ENCODE measurements around the gene TNPO3. TPM values are rescaled to one million over a fixed set of nuclear protein-coding genes. Genes with fewer than 3 reads are reported as not detected.
"Not testable (repeated sequence)": the region's sequence is repeated elsewhere in the genome, so short reads cannot be mapped to it uniquely, and the experiment has no call there.

Gene TNPO3
- total and polyA plus RNA-seq, 12 donors = 8.0 to 37.7 (median 29.6) TPM

DNA sequence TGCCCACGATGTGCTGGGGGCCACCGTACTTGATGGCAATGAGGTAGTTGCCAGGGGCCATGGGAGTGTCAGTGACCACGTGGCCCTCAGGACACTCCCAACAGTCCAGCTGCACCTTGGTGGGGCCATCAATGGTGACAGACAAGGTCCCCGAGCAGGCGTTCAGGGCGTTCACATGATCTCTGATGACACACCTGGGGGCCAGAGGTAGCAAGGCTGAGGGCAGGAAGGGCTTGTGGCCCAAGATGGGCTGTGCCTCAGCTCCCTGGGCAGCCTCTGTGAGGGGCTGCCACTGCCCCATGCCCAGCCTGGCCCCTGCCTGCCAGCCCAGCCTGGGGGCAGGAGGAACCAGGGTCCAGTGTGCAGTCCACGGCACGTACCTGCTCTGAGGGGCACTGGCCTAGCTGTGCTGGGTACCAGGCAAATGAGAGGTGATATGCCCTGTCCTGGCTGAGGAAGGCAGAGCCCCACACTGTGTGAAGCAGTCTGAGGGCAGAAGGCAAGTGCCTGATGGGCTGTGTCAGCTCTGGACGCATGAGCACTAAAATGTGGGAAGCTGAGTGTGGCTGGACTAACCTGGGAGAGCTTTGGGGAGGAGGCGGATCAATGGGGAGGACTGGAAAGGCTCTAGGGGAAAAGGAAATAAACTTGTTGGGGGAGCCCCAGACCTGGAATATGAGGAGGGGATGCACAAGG is 140.9 kb downstream of the TNPO3 start:
- ATAC-seq (no peak), DNase-seq (no peak)
- TF ChIP-seq, protein P1, sequence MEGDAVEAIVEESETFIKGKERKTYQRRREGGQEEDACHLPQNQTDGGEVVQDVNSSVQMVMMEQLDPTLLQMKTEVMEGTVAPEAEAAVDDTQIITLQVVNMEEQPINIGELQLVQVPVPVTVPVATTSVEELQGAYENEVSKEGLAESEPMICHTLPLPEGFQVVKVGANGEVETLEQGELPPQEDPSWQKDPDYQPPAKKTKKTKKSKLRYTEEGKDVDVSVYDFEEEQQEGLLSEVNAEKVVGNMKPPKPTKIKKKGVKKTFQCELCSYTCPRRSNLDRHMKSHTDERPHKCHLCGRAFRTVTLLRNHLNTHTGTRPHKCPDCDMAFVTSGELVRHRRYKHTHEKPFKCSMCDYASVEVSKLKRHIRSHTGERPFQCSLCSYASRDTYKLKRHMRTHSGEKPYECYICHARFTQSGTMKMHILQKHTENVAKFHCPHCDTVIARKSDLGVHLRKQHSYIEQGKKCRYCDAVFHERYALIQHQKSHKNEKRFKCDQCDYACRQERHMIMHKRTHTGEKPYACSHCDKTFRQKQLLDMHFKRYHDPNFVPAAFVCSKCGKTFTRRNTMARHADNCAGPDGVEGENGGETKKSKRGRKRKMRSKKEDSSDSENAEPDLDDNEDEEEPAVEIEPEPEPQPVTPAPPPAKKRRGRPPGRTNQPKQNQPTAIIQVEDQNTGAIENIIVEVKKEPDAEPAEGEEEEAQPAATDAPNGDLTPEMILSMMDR (IDR thresholded peaks at IDR 0.05) = no peak
- peaks cover 5 to 79% (median 64%) of the 10 kb centered on the region in 7 donors for H3K27me3 ChIP-seq
- H3K9me3 ChIP-seq = no peaks in the 10 kb centered on the region
- intact Hi-C loops (cut with DNase I) = no loop called here
- no peak overlapping the region for H3K4me3 ChIP-seq
- 83 to 91% methylated on average over 10 of the region's 10 CpGs for WGBS, 2 donors
- peaks cover 0 to 35% (median 19%) of the 10 kb centered on the region in 9 donors for H3K4me1 ChIP-seq
- H3K27ac ChIP-seq = no peak overlapping the region
- H3K36me3 ChIP-seq = no peaks in the 10 kb centered on the region

DNA sequence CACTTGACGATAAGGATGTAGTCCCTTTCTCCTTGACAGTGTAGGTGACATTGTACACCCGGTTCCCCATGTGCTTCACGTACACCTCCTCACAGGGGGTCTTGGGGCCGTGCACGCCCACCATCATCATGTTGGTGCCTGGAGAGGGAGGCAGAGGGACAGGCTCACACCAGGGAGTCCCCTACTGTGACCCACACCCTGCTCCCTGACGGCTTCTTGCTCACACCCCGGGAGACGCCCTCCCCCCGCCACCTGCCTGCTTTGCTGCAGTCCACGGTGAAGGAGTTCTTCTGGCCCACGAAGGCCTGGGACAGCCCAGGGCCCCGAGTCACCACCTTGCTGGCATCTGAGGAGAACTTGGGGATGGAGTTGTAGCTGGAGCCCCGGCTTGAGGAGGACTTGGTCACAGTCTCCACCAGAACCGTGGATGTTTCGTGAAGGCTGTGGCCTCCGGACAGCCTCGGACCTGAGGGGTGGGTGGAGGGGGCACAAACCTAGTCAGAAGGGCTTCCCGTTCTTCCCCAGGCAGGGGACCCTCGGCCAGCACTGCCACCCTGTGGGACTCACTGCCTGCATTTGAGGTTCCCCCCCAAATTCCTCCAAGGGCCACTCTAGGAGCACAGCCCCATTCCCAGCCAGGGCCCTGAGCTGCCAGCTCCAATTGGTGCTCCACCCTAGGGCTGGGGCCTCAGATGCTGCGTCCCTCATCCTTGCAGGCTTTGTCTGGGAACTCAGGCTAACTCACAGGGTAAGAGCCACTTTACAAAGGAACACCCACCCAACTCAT is 142.0 kb downstream of the TNPO3 start:
- ATAC-seq = peak in 1 of 8 donors; percentile 45
- H3K27ac ChIP-seq; H3K36me3 ChIP-seq; DNase-seq; intact Hi-C loops (cut with DNase I); H3K9me3 ChIP-seq; H3K4me3 ChIP-seq: not testable (repeated sequence)
- 90 to 96% methylated on average over 6 to 7 of the region's 20 CpGs for WGBS, 2 donors
- Histone ChIP-seq H3K27me3 (peaks cover 5 to 77% (median 72%) of the 10 kb centered on the region in 7 donors), H3K4me1 (peaks cover 0 to 35% (median 19%) of the 10 kb centered on the region in 9 donors)

DNA sequence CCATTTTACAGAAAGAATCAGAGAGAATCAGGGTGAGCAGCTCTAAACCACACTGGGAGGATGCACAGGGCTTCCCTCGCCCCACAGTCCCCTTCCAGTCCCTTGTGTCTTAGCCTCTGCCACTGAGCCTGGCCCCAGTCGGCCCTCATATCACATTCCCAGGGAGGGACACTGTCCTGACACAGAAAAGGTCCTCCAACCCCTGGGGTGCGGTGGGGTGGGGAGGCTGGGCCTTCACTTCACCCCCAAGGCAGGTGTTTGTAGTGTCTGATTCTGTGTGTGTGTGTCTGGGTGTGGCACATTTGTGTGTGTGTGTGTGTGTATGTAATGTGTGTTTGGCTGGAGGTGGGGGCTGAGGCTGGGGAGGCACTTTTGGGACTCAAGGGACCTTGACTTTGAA is 142.6 kb downstream of the TNPO3 start:
- Histone ChIP-seq H3K27me3 (peaks cover 5 to 81% (median 78%) of the 10 kb centered on the region in 7 donors), H3K4me3 (no peak overlapping the region), H3K9me3 (no peaks in the 10 kb centered on the region), H3K4me1 (peaks cover 0 to 35% (median 19%) of the 10 kb centered on the region in 9 donors), H3K27ac (no peak overlapping the region), H3K36me3 (no peaks in the 10 kb centered on the region)
- TF ChIP-seq, protein P1 (IDR thresholded peaks at IDR 0.05) = no peak
- ATAC-seq = no peak
- 73 to 77% methylated on average over 3 of the region's 3 CpGs for WGBS, 2 donors
- intact Hi-C loops (cut with DNase I) = no loop called here
- no peak for DNase-seq

DNA sequence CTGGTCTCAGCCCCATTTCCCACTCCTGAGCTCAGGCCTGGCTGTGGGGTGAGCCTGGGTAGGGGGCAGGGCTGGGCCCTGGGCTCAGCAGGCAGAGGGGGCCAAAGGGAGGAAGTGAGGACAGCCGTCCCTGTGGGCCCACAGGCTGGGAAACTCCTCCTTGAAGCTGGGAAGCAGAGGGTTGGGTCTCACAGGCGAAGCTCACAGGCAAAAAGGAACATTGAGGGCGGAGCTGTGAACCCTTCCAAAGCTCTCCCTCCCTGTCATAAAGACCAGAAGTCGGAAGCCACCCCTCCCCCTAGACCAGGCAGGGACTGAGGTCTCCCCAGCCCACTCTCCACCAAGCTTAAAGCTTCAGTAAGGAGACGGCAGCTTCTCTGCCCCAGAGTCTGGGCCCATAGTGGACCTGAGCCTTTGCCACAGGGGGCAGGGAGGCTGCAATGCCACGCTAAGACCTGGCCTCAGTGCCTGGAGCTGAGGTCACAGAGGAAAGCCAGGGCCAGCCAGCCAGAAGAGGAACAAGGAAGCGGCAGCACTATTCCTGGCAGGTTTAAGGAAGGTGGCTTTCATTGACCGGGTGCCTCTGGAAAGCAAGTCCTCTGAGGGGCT is 143.4 kb downstream of the TNPO3 start:
- intact Hi-C loops (cut with DNase I) = no loop called here
- DNase-seq (peak in 1 of 2 donors; percentile 29), ATAC-seq (peak in 7 of 8 donors; percentile 29 to 58 (median 52))

More for the DNA sequence above, 143.4 kb downstream of the TNPO3 start:
- H3K27ac ChIP-seq = peak overlapping the region in 3 of 10 donors; percentile 22 to 29 (median 24)
- no peak overlapping the region for H3K4me3 ChIP-seq
- TF ChIP-seq, protein P1 (IDR thresholded peaks at IDR 0.05) = no peak
- WGBS, 2 donors = 54 to 68% methylated on average over 8 of the region's 8 CpGs
- peaks cover 5 to 79% (median 77%) of the 10 kb centered on the region in 7 donors for H3K27me3 ChIP-seq
- H3K9me3 ChIP-seq = no peaks in the 10 kb centered on the region
- peaks cover 0 to 35% (median 19%) of the 10 kb centered on the region in 9 donors for H3K4me1 ChIP-seq
- H3K36me3 ChIP-seq = no peaks in the 10 kb centered on the region
